HG03520 (cell line): Measurements from ENCODE around the gene TMEM184B.
"Not testable (repeated sequence)": the region's sequence is repeated elsewhere in the genome, so short reads cannot be mapped to it uniquely, and the experiment has no call there.

Experiments used
- ATAC-seq: cut with Tn5 transposase; IDR thresholded peaks from one replicate; pipeline ENCODE4 v1.9.1; 2021; ENCODE audit warnings: mild to moderate bottlenecking, moderate library complexity; ENCODE audit not compliant: unreplicated experiment

Gene TMEM184B

DNA sequence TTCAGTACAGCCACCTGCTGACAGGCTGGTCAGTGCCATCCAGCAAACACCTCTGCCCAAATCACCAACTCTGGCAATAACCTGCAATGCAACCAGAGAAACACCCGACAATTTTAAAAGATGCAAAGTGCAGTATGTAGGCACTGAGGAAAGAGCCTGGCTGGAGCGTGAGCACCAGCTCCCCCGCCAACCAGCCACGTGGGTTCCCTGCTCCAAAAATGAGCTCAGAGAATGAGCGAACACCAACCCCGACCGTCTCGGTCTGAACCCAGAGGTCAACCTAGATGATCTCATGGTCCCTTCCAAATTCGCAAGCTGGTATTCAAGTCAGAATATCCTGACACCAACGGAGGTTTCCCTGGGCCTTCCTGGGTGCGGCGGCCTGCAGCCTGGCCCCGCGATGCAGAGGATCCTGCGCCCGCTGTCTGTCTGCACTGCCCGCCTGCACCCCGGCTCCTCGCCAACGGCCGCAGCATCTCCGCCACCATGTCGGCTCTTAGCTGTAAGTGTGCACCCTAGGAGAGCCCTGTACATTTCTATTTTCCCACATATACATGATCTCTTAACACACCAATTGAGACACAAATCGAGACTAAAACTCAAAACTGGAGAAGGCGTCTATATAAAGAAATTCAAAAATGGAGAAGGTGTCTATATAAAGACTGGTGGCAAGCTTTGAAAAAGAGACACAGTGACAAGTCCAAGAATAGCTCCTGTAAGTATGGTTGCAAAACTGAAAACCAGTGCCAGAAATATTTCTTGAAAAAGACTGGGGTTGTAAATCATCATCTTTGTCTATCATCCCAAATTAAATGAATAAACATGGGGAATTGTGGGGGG, 22.8 kb downstream of the TMEM184B start:
- no peak for ATAC-seq

DNA sequence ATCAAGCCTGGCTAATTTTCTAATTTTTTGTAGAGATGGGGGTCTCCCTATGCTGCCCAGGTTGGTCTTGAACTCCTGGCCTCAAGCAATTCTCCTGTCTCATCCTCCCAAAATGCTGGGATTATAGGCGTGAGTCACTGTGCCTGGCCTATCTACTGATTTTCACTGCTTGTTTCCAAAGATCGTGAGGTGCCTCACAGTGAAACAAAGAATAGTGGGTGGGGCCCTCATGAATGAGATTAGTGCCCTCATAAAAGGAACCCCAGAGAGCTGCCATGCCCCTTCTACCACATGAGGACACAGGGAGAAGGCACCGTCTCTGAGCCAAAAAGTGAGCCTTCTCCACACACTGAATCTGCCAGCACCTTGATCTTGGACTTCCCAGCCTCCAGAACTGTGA, 23.5 kb downstream of the TMEM184B start:
- ATAC-seq: no peak

DNA sequence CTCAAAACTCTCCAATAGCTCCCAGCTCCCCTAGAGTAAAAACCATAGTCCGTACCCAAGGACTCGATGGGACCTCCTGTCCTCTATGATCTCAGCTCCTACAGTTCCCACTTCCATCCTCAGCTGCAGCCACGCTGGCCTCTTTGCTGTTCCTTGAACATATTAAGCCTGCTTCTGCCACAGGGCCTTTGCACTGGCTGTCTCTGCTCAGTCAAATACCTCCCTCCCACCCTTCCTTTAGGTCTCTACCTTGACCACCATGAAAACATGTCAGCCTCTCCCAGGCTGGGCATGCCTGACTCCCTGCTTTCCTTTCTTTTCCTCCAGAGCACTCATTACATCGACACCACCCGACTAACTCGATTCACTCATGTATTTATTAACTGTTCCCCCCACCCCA, 24.5 kb downstream of the TMEM184B start:
- no peak for ATAC-seq

DNA sequence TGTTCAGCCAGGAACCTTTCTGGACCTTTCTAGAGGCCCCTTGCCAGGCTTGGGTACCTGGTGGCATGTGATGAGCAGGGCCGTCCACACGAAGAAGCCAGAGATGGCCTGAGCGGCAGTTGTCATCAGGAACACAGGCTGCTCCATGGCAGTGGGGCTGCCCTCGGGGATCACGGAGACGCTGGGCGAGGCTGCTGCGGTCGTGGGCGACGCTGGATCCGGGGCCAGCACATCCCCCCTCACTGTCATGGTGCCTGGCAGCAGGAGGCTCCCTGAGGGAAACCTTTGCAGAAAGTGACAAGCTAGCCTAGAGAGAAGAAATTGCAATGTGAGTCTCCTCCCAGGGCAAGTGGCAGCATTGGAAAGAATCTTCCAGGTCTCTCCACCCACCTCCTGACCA, 25.1 kb downstream of the TMEM184B start:
- ATAC-seq: no peak

DNA sequence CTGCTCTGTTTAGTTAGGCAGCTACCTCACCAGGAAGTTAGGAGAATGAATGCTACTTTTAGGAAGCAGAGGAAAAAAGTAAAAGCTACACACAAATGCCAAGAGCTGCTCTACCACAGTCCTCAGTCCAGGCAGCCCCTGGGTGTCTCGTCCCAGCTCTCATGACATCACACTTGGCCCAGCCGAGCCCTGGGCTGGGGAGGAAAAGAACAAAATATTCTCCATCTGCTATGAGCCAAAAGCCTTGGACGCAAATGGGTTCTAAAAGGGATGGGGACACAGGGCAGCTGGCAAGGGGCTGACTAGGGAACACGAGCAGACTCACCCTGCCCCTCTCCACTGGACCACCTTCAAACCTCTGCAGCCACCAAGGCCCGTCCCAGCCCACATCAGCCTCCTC, 26.1 kb downstream of the TMEM184B start:
- no peak for ATAC-seq

DNA sequence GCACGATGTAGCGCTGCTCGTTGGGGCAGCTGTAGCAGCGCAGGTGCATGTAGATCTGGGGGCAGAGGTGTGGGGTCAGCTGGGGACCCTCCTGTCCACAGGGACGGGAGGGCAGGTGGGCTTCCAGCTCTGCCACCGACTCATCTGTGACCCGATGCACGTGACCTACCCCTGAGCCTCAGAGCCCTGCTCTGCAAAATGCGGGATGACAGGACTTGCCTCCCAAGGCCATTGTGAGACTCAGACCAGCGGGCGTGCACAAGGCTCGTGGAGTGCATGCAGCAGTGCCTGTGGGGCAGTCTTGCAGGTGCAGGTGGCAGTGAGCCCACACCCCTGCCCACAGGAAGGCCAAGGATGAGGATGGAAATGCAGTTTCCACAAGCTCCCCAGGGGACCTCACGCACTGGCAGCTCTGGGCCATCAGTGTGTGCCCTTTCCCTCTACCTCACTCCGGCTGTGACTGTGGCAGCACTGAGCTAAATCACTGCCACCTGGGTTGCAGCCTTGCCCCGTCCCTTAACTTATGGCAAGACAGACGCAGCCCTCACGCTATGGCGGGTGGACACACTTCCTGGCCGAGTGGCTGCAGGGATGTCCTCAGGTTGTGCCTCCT, 26.7 kb downstream of the TMEM184B start:
- no peak for ATAC-seq

DNA sequence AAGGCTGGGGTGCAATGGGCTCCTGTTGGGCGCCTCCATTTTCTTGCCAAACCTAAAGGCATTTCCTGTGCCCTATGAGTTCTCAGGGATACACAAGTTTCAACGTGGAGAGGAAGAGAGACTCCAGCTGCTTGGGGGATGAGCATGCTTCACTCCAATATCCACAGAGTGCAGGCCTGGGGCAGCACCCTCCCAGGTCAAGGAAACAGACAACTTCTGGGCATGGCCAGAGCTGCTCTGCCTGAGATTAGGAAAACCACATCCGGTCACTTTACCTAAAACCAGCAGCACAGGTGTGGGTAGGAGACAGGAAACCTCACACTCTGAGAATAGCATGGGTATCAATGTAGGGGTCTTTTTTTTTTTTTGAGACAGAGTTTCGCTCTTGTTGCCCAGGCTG, 28.7 kb downstream of the TMEM184B start:
- ATAC-seq: no peak

DNA sequence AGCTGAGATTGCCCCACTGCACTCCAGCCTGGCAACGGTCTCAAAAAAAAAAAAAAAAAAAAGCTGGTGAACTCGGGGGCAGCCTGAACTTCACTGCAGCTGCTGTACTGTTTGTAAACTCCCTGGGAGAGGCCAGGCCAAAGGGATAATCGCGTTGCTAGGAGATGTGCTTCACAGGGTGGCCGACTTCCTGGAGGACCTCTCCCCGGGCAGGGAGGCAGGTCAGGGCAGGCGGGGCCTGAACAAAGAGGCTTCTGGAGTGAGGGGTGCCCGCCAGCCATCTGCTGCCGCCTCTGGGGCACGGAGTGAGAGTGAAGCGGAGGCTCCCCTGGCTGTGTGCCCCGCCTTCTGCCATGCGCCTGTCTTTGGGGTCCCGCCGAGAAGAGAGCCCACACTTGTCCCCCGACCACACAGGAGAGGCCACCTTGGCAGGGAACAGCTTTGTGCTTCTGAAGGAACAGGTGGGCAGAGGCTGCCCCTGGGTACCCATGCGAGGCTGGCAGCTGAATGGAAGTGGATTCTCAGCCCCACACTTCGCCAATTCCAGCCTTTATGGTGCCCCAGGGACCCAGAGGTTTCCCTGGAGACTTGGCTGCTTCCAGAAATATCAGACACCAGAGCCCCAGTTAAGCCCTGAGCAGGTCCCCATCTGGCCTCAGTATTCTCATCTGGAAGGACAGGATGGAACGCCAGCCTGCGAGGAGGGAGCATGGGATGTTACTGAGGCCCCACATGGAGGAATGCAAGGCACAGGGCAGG, 29.6 kb downstream of the TMEM184B start:
- no peak for ATAC-seq

DNA sequence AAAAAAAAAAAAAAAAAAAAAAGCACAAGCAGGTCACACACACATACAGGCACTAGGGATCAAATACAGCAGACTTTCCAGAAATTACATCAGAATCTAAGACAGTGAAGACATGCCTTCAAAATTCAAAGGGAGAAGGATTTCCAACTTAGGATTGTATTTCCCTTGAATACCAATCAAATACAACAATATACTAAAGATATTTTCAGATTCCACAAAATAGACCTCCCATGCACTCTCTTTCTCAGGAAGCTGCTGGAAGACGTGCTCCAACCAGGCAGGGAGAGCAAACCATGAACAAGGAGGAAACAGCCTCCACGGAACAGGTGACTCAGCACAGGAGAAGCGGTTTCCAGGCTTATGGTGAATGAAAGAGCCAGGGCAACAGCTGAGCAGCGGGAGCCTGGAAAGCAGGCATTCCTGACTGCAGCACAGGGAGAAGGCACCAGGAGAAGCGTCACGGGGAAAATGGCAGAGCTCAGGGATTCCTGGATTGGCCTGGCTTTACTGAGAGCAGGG, 32.0 kb downstream of the TMEM184B start:
- no peak for ATAC-seq

DNA sequence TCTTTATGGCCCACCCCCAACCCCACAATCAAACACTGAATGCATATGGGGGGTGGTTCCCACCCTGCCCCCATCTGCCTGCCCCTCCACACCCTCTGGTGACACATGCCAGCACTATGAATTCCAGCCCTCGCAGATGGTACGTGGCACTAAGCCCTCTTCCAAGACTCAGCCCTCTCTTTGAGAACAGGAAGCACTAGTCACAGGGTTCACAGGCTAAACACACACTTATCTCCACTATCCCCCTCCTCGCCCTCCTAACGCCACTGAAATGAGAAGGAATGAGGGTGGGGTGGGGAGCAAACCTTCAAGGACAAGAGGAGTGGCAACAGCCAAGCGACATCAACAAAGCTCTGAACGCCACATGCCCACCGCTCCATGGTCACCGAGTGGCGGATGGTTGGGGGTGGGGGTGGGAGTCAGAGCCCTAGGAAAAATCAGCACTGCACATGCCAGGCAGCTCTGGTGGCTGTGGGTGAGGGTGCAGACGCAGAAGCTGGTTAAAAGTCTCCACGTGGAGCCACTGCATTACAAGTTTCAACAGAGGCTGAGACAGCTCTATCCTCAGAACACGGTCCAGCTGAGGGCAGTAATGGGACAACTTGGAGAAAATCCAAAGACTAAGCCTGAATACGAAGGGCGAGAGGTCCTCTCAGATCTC, 33.6 kb downstream of the TMEM184B start:
- ATAC-seq: no peak

DNA sequence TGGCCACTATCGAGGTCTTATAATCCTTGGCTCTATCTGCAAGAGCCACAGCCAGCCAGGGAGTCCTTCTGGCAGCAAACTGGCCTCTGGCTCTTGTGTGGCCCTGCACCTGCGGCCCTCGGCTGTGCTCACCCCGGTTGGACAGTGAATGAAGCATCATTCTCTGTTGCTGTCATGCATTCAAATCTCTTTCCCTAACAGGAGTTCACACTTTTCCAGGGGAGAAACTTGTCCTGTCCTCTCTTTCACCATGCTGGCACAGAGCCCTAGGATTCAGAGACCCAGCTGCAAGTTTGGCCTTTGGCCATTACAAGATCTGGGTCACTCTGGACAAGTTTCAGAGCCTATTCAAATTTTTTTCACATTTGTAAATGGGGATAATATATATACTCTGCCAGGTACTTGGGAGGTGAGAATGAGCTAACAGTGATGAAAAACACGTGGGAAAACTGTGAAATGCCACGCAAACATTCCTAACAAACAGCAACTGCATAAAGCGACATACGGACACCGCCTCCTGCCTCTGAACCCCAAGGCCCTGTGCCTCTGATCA, 34.2 kb downstream of the TMEM184B start:
- no peak for ATAC-seq

DNA sequence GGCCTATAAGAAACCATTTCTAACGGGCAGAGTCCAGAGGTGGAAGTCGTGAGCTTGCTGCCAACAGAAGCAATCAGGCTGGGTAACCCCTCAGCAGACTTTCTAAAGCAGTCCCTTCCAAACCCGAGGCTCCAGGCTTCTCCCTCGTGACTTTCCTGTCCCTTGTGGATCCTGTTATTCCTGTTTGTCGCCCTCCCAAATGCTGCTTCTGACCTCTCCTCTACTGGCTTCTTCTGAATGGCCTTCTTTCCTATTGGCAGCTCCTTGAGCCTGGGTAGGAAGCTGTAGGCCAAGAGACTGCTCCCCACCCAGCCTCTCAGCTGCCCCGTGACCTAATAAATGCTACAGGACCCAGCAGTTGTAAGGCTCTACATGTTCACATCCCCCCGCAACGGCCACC, 36.0 kb downstream of the TMEM184B start:
- no peak for ATAC-seq

DNA sequence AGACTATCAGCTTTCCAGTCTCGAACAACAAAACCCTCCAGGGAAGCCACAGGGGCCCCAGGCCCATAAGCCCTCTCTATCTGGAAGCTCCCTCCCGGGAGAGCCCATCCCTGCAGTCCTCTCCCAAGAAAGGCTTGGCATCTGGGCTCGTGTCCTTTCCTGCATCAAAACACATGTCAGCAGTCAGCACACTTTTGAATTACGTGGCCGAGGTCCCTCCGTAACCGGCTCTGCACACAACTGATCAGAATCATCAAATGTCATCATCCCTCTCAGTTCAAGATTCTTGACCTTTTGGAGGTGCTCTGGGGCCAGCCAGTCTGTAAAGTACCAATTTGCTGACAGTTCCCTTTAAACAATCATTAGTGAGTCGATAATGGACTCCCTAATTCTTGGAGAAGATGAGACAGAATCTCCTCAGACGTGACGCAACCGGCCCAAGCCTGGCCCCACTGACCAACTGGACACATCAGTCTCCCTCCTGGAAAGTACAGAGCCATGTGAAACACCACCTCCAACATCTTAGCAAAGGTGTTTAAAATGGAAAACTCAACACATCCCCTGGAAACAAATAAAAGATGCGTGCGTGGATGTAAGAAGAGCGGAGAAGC, 37.5 kb downstream of the TMEM184B start:
- ATAC-seq: no peak

DNA sequence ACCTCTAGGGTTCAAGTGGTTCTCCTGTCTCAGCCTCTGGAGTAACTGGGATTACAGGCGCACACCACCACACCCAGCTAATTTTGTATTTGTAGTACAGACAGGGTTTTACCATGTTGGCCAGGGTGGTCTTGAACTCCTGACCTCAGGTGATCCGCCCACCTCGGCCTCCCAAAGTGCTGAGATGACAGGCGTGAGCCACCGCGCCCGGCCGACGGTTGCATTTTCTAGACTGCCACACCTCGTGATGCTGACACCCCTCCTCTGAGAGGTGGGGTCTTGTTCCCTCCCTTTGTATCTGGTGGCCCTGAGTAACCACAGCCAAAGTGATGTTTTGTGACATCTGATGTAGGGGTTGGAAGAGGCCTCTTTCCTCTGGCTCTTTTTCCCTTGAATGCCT, 39.0 kb downstream of the TMEM184B start:
- ATAC-seq: not testable (repeated sequence)

DNA sequence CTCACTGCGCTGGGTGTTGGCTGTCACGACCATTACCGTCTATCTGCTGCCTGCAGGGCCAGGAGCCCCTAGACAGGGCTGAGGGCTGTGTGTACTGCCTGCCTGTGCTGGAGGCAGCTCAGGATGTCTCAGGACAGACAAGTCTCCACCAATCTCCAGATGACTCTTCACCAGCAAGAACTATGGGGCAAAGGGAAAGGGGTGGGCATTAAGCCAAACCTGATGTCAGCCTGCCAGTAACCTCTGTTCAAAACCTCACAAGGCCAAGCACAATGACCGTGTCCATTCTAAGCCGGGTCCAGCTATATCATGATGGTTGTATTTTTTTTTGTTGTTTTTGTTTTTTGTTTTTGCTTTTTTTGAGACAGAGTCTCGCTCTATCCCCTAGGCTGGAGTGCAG, 39.4 kb downstream of the TMEM184B start:
- ATAC-seq: no peak

DNA sequence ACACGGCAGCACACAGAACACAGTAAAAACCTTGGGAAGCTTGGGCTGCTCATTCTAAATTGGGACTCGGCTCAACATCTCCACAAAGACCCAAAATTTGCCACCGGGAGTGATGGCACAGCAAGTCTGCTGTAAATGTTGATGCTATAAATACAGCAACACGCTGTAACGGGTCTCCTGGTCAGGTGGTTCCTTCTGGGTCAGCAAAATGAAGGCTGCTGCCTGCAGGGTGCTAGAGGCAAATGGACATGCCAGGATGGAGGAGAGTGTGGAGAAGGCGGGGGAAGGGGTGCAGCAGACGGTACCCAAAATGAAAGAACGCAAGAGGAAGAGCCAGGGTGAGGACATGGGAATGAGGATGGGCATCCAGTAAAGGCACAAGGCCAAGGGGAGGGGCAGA, 40.6 kb downstream of the TMEM184B start:
- no peak for ATAC-seq

DNA sequence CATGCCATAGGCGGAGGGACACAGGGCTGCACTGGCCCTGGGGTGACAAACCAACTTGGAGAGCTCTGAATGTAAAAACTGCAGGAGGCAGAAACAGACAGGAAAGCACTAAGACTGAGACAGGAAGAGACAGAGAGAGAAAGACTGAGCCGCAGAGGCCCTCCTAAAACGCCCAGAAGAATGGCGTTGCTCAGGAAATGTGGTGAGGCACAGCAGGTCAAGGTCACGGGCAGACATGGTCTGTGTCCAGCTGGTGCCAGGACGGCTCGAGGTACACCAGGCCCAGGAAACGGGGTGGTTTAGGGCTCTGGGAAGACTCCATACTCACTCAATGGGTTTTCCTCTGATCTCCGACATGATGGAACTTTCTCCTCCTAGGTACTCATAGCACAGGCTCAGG, 41.9 kb downstream of the TMEM184B start:
- no peak for ATAC-seq

DNA sequence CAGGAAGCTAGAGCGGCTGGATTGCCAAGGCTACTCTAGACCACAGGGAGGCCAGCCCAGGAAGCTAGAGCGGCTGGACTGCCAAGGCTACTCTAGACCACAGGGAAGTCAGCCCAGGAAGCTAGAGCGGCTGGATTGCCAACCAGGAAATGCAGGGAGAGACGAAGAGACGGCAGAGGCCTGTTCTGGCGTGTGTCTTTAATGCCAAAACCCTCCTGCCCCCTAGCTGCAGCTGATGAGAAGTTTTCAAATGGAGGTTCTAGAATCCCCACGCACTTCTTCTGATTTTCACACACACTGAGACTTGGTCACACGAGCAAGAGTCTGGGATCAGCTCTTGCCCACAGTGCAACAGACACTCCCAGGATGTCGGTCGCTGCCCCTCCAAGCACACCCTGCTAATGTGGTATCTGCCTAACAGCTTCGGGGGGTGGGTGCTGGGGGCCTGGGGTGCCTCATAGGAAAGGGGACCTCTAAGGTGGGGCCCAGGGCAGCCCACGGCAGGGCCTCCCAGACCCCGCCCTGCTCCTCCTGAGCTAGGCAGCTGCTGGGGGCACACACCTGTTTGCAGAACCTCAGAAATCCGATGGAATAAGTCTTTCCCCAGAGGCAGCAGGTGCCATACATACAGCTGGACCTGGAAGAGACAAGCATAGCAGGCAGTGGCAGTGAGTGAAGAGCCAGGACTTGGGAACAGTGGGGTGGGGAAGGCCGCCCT, 42.5 kb downstream of the TMEM184B start:
- ATAC-seq: no peak

DNA sequence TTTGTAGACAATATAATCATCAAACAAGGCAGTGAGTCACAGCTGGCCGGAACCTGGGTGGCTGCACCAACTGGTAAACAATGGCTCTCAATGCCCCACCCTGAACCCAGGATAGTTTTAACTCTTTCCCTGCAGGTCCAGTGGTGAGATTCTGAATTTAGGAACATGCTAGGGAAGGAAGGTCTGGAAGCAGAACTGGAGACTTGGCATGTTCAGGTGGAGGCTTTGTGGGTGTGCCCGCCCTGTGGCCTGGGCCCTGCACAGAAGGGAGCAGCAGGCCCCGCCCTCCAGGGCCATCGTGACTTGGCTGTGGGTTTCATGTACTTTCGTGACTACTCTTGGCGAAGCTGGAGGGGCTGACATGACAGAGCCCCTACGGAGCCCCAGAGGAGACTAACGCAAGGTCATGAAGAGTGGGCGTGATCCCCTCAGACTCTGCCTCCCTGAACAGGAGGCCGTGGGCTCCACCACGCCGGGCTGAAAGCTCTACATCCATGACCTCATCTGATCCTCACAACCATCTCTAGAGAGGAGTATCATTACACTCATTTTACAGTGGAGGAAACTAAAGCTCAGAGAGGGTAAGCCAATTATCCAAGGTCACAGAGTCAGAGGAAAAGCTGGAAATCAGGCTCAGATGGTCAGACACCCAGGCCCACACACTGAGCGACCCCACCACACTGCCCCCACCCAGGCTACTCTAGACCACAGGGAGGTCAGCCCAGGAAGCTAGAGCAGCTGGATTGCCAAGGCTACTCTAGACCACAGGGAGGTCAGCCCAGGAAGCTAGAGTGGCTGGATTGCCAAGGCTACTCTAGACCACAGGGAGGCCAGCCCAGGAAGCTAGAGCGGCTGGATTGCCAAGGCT, 43.7 kb downstream of the TMEM184B start:
- no peak for ATAC-seq
